Measurements from ENCODE around the gene SLC38A8.
A peak's percentile ranks its signal among the peaks of the same experiment; 100 is the strongest.

SLC38A8 gene

DNA sequence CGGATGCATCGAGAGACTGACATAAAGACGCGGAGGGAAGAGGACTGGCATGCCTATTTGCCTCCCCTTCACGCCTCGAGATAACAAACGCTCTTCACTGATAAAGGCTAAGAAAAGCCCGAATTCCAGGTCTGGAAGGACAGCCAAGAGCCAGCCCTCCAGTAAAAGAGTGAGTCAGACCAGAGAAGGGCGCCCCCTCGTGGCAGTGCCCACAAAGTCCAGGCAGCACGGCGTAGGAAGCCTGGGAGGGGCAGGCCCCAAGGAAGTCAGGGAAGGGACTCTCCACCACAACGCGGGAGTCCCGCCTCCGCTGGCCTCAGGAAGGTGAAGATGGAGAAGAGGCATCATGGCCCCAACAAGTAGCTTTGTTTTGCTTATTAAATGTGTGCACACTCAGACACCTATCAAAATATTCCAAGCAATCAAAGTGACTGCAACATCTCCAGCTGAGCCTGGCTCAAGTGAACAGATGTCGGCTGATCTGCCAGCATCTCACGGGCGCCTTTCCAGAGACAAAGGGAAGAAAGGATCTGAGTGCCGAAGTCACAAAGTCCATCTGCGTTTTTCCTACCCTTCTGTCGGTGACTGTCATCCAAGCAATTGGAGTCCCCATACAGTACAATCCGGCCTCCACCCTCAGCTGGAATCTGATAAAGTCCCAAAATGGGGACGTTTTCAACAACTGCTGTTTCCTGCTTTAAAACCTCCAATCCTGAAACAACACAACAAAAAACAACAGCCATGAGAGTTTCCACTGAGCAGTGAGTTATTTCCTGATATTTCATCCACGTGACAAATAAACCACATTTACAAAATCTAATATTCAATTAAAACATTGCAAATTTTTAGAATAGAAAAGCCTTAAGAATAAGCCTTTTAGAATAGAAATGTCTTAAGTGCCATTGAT is 20.4 kb upstream of the SLC38A8 start:
- H3K36me3 ChIP-seq (ENCODE audit: control insufficient read depth, low read length): peaks cover 85% of the 10 kb centered on the region
- peaks cover 11% of the 10 kb centered on the region for H3F3A ChIP-seq (ENCODE audit: control insufficient read depth, insufficient read depth)
- no peak overlapping the region for H3K27ac ChIP-seq (ENCODE audit: low read depth, low read length)
- no peak overlapping the region for H3K4me3 ChIP-seq (ENCODE audit: low read length)
- H3K4me2 ChIP-seq (ENCODE audit: low read length): no peak overlapping the region
- H3K4me1 ChIP-seq (ENCODE audit: control insufficient read depth, low read length): no peaks in the 10 kb centered on the region
- no peaks in the 10 kb centered on the region for H3K9me3 ChIP-seq (ENCODE audit: control insufficient read depth, insufficient read depth, low read length)
- TF ChIP-seq, protein P1, sequence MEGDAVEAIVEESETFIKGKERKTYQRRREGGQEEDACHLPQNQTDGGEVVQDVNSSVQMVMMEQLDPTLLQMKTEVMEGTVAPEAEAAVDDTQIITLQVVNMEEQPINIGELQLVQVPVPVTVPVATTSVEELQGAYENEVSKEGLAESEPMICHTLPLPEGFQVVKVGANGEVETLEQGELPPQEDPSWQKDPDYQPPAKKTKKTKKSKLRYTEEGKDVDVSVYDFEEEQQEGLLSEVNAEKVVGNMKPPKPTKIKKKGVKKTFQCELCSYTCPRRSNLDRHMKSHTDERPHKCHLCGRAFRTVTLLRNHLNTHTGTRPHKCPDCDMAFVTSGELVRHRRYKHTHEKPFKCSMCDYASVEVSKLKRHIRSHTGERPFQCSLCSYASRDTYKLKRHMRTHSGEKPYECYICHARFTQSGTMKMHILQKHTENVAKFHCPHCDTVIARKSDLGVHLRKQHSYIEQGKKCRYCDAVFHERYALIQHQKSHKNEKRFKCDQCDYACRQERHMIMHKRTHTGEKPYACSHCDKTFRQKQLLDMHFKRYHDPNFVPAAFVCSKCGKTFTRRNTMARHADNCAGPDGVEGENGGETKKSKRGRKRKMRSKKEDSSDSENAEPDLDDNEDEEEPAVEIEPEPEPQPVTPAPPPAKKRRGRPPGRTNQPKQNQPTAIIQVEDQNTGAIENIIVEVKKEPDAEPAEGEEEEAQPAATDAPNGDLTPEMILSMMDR (IDR thresholded peaks at IDR 0.05; ENCODE audit: low read depth, low read length, poor library complexity, severe bottlenecking): peak; percentile 96
- no peak for TF ChIP-seq EZH2phosphoT487 (IDR thresholded peaks at IDR 0.05; ENCODE audit: borderline replicate concordance, low read length)
- H3K79me2 ChIP-seq (ENCODE audit: control insufficient read depth, low read length): no peaks in the 10 kb centered on the region
- H3K27me3 ChIP-seq (ENCODE audit: control insufficient read depth, low read length): no peaks in the 10 kb centered on the region
- no peaks in the 10 kb centered on the region for H3K9me2 ChIP-seq (replicated peaks; ENCODE audit: control insufficient read depth, low read length)
- H4K20me1 ChIP-seq (ENCODE audit: control insufficient read depth, insufficient read depth, low read depth, low read length): no peaks in the 10 kb centered on the region

DNA sequence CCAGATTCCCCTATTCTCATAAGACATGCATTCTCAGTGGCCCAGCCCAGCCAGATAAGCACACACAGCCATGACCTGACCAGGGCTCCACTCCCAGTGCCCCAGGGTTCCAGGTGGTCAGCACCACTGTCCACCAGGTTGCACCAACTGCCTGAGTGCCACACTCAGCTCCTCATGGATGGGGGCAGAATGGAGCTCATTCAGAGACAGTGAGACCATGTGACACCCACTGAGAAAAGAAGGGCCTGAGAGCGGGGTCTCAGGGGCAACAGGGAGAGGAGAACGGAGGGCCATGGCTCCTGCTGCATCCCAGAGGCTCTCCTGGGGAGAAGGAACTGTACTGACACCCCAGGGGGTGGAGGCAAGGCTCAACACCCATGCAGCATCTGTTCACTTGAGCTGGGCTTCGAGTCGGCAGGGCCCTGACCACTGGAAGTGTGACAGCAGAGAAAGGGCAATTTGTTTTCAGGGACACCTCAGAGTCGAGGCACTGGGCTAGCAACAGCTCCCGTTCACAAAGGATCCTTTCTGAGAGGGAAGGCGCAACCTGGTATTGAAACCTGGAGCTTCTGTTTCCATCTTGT is 18.7 kb upstream of the SLC38A8 start:
- no peaks in the 10 kb centered on the region for H3K4me1 ChIP-seq (ENCODE audit: control insufficient read depth, low read length)
- H3K9me2 ChIP-seq (replicated peaks; ENCODE audit: control insufficient read depth, low read length): no peaks in the 10 kb centered on the region
- H3K4me3 ChIP-seq (ENCODE audit: low read length): no peak overlapping the region
- H3K4me2 ChIP-seq (ENCODE audit: low read length): no peak overlapping the region
- H3K36me3 ChIP-seq (ENCODE audit: control insufficient read depth, low read length): peaks cover 83% of the 10 kb centered on the region
- H3F3A ChIP-seq (ENCODE audit: control insufficient read depth, insufficient read depth): peaks cover 5% of the 10 kb centered on the region; the same call in 1 of the 2 replicates
- H3K79me2 ChIP-seq (ENCODE audit: control insufficient read depth, low read length): no peaks in the 10 kb centered on the region
- TF ChIP-seq, protein P1 (IDR thresholded peaks at IDR 0.05; ENCODE audit: low read depth, low read length, poor library complexity, severe bottlenecking): no peak
- no peak for TF ChIP-seq EZH2phosphoT487 (IDR thresholded peaks at IDR 0.05; ENCODE audit: borderline replicate concordance, low read length)
- H3K9me3 ChIP-seq (ENCODE audit: control insufficient read depth, insufficient read depth, low read length): no peaks in the 10 kb centered on the region
- H4K20me1 ChIP-seq (ENCODE audit: control insufficient read depth, insufficient read depth, low read depth, low read length): no peaks in the 10 kb centered on the region
- no peaks in the 10 kb centered on the region for H3K27me3 ChIP-seq (ENCODE audit: control insufficient read depth, low read length)
- H3K27ac ChIP-seq (ENCODE audit: low read depth, low read length): no peak overlapping the region

DNA sequence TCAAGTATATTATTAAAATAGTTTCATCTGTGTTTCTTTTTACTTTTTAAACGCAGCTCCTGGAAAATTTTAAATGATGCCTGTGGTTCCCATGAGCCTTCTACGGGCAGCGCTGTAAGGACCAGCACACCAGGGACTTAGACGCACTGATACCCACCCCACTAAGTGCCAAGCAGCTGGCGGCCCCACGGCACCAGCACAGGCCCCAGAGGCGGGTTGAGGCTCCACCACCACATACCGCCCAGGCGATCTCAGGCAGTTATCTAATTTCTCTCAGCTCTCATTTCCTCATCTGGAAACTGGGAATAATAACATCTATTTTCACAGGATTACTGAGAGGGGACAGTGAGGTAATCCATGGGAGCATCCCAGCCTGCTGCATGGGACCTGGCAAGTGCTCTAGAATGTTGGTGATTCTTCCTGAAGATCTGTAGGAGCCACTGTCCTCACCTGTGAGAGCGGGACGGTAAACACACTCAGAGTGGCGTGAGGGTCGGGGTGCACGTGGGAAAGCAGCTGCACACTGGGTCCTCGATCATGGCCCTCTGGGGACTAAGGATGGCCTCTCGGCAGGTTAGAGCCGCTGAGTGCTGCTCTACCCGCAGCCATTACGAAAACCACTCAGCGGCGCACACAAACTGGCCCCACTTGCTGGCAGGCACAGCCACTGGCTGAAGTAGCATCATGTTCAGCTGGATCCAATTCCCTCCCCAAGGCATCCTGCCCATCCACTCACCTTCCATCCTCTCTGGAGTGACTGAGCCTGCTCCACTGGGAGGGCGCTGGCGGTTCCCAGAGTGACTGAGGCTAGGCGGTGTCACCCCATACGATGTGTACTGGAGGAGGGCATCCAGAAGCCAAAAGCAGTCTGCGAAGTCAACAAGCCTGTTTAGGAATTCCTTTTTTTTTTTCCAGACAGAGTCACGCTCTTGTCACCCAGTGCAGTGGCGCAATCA is 17.6 kb upstream of the SLC38A8 start:
- Histone ChIP-seq H3K4me3 (ENCODE audit: low read length) (no peak overlapping the region), H3K79me2 (ENCODE audit: control insufficient read depth, low read length) (no peaks in the 10 kb centered on the region), H3K27me3 (ENCODE audit: control insufficient read depth, low read length) (no peaks in the 10 kb centered on the region), H3K4me1 (ENCODE audit: control insufficient read depth, low read length) (no peaks in the 10 kb centered on the region), H3K27ac (ENCODE audit: low read depth, low read length) (no peak overlapping the region), H3K9me2 (replicated peaks; ENCODE audit: control insufficient read depth, low read length) (no peaks in the 10 kb centered on the region), H3K36me3 (ENCODE audit: control insufficient read depth, low read length) (peaks cover 80% of the 10 kb centered on the region), H4K20me1 (ENCODE audit: control insufficient read depth, insufficient read depth, low read depth, low read length) (no peaks in the 10 kb centered on the region), H3K9me3 (ENCODE audit: control insufficient read depth, insufficient read depth, low read length) (no peaks in the 10 kb centered on the region), H3F3A (ENCODE audit: control insufficient read depth, insufficient read depth) (peaks cover 5% of the 10 kb centered on the region; the same call in 1 of the 2 replicates), H3K4me2 (ENCODE audit: low read length) (no peak overlapping the region)
- TF ChIP-seq EZH2phosphoT487 (IDR thresholded peaks at IDR 0.05; ENCODE audit: borderline replicate concordance, low read length): no peak
- TF ChIP-seq, protein P1 (IDR thresholded peaks at IDR 0.05; ENCODE audit: low read depth, low read length, poor library complexity, severe bottlenecking): no peak

Data from DOHH2 (cell line).